Breast epithelium (tissue), 4 donors: ENCODE results near the gene CHRNG. TPM values are rescaled to one million over a fixed set of nuclear protein-coding genes. Genes with fewer than 3 reads are reported as not detected.

ENCODE experiments used
- DNase-seq, 2 donors: peaks; one replicate each; pipeline ENCODE4 v3.0.0-alpha.2; 2019; ENCODE audit warnings: low spot score in 2 of 2
- H3K27ac ChIP-seq, 2 donors: fragments of 200-600 bp; sonication (generic) in 1 of 2; one replicate each; pipeline ENCODE4 v1.5.1; 2016 to 2019; ENCODE audit warnings: mild to moderate bottlenecking in 1 of 2
- H3K27me3 ChIP-seq, 2 donors: fragments of 200-600 bp; sonication (generic) in 1 of 2; one replicate each; pipeline versions ENCODE4 v1.5.1 to v1.6.0; 2017 to 2019; ENCODE audit warnings: control low read depth in 1 of 2, mild to moderate bottlenecking in 1 of 2
- H3K36me3 ChIP-seq: fragments of 200-600 bp; one replicate; pipeline ENCODE4 v1.5.1; 2019
- H3K4me1 ChIP-seq, 2 donors: fragments of 200-600 bp; sonication (generic); one replicate each; pipeline ENCODE4 v1.5.1; 2016 to 2019; ENCODE audit warnings: control low read depth in 1 of 2
- H3K4me3 ChIP-seq, 3 donors: fragments of 200-600 bp; sonication (generic); 1 replicate in 2 of 3; 2 replicates in 1 of 3; pipeline ENCODE4 v1.5.1; 2016 to 2019; ENCODE audit warnings: mild to moderate bottlenecking in 3 of 3, moderate library complexity in 2 of 3
- H3K9me3 ChIP-seq, 2 donors: fragments of 200-600 bp; sonication (generic) in 1 of 2; one replicate each; pipeline ENCODE4 v1.5.1; 2016 to 2019; ENCODE audit warnings: control low read depth in 1 of 2
- POLR2A ChIP-seq: fragments of 450-650 bp; IDR thresholded peaks from one replicate; pipeline ENCODE4 v1.6.1; 2016; ENCODE audit warnings: antibody characterized with exemption, mild to moderate bottlenecking, moderate library complexity
- POLR2AphosphoS5 ChIP-seq, 3 donors: sonication (generic); formaldehyde crosslinking; IDR thresholded peaks; one replicate each; pipeline ENCODE4 v1.6.1; 2017; ENCODE audit warnings: antibody characterized with exemption in 3 of 3
- intact Hi-C: fragments of 100-400 bp; cut with DNase I; formaldehyde crosslinking; loops from one replicate; pipeline ENCODE4 v1.15.1; 2023; ENCODE audit warnings: low total_unique reads
- total RNA-seq, 3 donors: library from RNA; depleted of rRNA; stranded (reverse); fragments of >200 nt; gene quantifications; one replicate each; pipeline ENCODE4 v1.1.0, GENCODE V29; 2016
- TF ChIP-seq, protein P1 (sequence below), 3 donors: fragments of 450-650 bp; IDR thresholded peaks; one replicate each; pipeline ENCODE4 v1.5.1; 2016 to 2017; ENCODE audit warnings: antibody characterized with exemption in 3 of 3, mild to moderate bottlenecking in 3 of 3, moderate library complexity in 3 of 3

CHRNG gene
- total RNA-seq, 3 donors from 2014 or later, result not detected

DNA sequence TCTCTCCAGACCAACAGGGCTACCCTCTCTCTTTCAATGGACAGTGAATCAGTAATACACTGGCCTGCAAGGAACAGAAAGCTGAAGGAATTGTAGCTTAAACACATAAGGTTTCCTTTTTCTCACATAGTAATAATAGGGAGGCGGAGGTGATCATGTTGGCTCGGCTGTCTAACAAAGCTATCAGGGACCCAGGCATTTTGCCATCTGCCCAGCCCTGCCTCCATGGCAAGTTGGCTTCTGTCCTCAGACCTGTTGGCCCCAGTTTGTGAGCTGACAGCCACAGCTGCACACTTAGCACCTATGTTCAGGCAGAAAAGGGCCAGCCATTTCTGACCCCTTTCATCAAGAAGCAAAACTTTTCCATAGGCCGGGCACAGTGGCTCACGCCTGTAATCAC, 2.0 kb upstream of the CHRNG start:
- no peaks in the 10 kb centered on the region for H3K36me3 ChIP-seq
- H3K27ac ChIP-seq, result no peak overlapping the region
- intact Hi-C loops, result no loop called here
- no peak overlapping the region for H3K4me3 ChIP-seq
- no peaks in the 10 kb centered on the region for H3K4me1 ChIP-seq
- DNase-seq, result no peak
- H3K9me3 ChIP-seq, result peaks cover 0 to 6% of the 10 kb centered on the region in 2 donors
- peaks cover 0 to 18% of the 10 kb centered on the region in 2 donors for H3K27me3 ChIP-seq
- TF ChIP-seq, protein P1, sequence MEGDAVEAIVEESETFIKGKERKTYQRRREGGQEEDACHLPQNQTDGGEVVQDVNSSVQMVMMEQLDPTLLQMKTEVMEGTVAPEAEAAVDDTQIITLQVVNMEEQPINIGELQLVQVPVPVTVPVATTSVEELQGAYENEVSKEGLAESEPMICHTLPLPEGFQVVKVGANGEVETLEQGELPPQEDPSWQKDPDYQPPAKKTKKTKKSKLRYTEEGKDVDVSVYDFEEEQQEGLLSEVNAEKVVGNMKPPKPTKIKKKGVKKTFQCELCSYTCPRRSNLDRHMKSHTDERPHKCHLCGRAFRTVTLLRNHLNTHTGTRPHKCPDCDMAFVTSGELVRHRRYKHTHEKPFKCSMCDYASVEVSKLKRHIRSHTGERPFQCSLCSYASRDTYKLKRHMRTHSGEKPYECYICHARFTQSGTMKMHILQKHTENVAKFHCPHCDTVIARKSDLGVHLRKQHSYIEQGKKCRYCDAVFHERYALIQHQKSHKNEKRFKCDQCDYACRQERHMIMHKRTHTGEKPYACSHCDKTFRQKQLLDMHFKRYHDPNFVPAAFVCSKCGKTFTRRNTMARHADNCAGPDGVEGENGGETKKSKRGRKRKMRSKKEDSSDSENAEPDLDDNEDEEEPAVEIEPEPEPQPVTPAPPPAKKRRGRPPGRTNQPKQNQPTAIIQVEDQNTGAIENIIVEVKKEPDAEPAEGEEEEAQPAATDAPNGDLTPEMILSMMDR (IDR thresholded peaks at IDR 0.05), result no peak

DNA sequence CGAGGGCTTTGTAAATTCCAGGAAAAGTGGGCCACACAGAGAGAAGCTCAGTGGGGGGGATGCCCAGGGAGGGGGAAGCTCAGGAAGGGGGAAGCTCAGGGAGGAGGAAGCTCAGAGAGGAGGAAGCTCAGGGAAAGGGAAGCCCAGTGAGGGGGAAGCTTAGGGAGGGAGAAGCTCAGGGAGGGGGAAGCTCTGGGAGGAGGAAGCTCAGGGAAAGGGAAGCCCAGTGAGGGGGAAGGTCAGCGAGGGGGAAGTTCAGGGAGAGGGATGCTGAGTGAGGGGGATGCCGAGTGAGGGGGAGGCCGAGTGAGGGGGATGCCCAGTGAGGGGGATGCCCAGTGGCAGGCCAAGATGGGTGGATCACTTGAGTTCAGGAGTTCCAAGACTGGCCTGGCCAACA, 821 bp upstream of the CHRNG start:
- TF ChIP-seq POLR2A (no peak), POLR2AphosphoS5 (IDR thresholded peaks at IDR 0.05) (no peak)
- TF ChIP-seq, protein P1 (IDR thresholded peaks at IDR 0.05), result no peak
- Histone ChIP-seq H3K27ac (no peak overlapping the region), H3K27me3 (peaks cover 0 to 18% of the 10 kb centered on the region in 2 donors), H3K4me3 (no peak overlapping the region), H3K9me3 (peaks cover 0 to 6% of the 10 kb centered on the region in 2 donors), H3K36me3 (no peaks in the 10 kb centered on the region), H3K4me1 (no peaks in the 10 kb centered on the region)
- DNase-seq, result no peak
- intact Hi-C loops, result no loop called here

DNA sequence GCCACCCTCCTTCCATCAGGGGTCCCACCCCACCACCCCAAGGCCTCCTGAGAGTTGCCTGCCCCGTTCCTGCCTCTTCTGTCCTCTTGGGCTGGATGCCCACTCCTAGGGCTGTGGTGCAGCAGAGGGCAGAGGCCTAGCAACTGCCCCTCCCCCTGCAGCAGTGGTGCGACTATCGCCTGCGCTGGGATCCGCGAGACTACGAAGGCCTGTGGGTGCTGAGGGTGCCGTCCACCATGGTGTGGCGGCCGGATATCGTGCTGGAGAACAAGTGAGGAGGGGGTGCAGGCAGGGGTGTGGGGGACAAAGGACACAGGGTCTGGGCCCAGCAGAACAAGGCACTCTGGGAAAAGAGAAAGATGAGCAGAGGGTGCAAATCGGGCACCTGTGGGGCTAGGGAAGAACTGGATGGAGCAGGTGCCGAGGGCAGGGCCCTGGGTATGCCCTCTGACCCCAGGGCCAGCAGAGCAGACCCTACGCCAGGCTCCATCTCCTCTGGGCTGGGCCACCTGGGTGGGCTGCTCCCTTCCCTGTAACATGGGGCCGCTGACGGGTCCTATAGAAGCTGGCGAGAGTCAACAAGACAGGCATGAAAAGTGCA, 1.0 kb downstream of the CHRNG start:
- Histone ChIP-seq H3K36me3 (no peaks in the 10 kb centered on the region), H3K4me3 (no peak overlapping the region), H3K4me1 (no peaks in the 10 kb centered on the region), H3K27ac (no peak overlapping the region), H3K27me3 (peaks cover 0 to 17% of the 10 kb centered on the region in 2 donors), H3K9me3 (peaks cover 0 to 6% of the 10 kb centered on the region in 2 donors)
- intact Hi-C loops, result no loop called here
- DNase-seq, result peak in 1 of 2 donors; percentile 46
- TF ChIP-seq POLR2A (no peak), POLR2AphosphoS5 (IDR thresholded peaks at IDR 0.05) (no peak)
- TF ChIP-seq, protein P1 (IDR thresholded peaks at IDR 0.05), result no peak

DNA sequence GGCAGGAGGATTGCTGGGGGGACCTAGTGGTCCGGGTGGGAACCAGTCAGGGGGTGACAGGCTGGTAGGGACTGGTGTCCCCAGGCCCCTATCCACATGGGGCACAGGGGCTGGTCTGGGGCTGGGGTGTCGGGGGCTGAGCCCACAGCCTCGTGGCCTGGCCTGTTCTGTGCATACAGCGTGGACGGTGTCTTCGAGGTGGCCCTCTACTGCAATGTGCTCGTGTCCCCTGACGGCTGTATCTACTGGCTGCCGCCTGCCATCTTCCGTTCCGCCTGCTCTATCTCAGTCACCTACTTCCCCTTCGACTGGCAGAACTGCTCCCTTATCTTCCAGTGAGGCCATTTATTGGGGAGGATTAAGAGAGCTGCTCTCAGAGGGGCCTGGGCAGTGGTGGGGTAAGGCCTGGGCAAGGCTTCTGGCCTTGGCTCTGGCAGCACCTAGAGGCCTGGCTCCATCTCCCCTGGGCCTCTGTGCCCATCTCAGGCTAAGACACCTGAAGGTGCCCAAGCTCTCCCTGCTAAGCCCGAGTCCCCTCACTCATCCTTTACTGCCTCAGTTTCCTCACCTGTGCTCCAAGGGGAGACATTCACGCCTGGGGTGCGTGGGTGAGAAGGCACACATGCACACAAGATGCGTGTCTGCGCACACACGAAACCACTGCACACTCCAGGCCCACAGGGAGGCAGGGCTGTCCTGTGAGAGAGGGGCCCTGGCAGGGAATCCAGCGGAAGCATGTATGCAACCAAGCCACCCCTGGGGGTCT, 1.9 kb downstream of the CHRNG start:
- H3K27me3 ChIP-seq, result peaks cover 0 to 9% of the 10 kb centered on the region in 2 donors
- peak in 1 of 2 donors; percentile 24 for DNase-seq
- H3K4me1 ChIP-seq, result no peaks in the 10 kb centered on the region
- peaks cover 0 to under 1% of the 10 kb centered on the region in 2 donors for H3K9me3 ChIP-seq
- H3K4me3 ChIP-seq, result no peak overlapping the region
- TF ChIP-seq POLR2A (no peak), POLR2AphosphoS5 (IDR thresholded peaks at IDR 0.05) (no peak)
- TF ChIP-seq, protein P1 (IDR thresholded peaks at IDR 0.05), result no peak
- H3K27ac ChIP-seq, result no peak overlapping the region
- no peaks in the 10 kb centered on the region for H3K36me3 ChIP-seq
- intact Hi-C loops, result no loop called here
